AG10803 (cell line): ENCODE measurements around the gene B3GALT4.

Experiments
- DNase-seq: peaks from one replicate; pipeline ENCODE4 v3.0.0; 2010; ENCODE audit warnings: low read depth
- H3K4me3 ChIP-seq: 2 replicates; pipeline ENCODE4 v1.5.1; 2011; ENCODE audit warnings: mild to moderate bottlenecking, low read length, control low read depth
- TF ChIP-seq, protein P1 (sequence below): conservative IDR thresholded peaks from 2 replicates; pipeline ENCODE4 v1.5.1; 2011; ENCODE audit warnings: mild to moderate bottlenecking, low read length, control low read depth, inconsistent platforms

The B3GALT4 gene

DNA sequence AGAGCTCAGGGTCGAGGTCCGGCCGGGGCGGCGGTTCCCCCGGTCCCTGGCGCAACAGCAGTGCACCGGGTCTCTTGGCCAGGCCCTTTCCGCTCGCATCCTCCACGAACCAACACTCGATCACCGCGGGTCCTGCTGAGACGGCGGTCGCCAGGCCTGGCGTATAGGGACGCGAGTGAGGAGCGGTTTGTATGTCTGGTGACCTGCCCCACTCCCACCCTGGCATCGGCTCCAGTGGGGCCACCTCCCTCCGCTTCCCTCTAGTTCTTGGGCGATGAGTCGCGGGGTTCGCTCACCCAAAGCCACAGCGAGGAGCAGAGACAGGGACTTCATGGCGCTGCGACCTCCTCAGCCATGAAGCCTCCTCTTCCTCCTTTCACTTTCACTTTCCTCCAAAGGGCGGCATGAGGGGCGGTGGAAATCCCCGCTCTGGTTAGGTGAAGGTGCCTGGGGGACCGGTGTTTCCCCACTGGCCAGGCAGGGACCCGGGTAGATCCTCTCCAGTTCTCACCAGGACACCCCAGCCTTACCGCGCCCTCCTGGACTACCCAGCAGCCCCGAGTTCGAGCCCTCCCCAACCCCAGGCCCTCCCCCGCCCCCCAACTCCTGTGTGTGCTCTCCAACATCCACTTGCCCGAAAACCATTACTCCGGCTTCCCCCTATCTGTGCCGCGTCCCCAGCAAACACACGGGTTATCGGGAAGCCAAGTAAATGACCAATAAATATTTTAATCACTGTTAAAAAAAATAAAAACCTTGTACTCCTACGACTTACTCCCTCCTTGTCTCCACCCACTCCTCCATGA lies 37.0 kb downstream of the B3GALT4 start, which contains the start of gene TAPBP:
TAPBP (minus strand) TSS at position 370 of the 806 bp plus-strand sequence; CDS start at position 333, 37 bp downstream.
- peak; percentile 46 for DNase-seq
- peak within 1 kb of the TSS; percentile 94 for H3K4me3 ChIP-seq
- TF ChIP-seq, protein P1, sequence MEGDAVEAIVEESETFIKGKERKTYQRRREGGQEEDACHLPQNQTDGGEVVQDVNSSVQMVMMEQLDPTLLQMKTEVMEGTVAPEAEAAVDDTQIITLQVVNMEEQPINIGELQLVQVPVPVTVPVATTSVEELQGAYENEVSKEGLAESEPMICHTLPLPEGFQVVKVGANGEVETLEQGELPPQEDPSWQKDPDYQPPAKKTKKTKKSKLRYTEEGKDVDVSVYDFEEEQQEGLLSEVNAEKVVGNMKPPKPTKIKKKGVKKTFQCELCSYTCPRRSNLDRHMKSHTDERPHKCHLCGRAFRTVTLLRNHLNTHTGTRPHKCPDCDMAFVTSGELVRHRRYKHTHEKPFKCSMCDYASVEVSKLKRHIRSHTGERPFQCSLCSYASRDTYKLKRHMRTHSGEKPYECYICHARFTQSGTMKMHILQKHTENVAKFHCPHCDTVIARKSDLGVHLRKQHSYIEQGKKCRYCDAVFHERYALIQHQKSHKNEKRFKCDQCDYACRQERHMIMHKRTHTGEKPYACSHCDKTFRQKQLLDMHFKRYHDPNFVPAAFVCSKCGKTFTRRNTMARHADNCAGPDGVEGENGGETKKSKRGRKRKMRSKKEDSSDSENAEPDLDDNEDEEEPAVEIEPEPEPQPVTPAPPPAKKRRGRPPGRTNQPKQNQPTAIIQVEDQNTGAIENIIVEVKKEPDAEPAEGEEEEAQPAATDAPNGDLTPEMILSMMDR, result no peak

DNA sequence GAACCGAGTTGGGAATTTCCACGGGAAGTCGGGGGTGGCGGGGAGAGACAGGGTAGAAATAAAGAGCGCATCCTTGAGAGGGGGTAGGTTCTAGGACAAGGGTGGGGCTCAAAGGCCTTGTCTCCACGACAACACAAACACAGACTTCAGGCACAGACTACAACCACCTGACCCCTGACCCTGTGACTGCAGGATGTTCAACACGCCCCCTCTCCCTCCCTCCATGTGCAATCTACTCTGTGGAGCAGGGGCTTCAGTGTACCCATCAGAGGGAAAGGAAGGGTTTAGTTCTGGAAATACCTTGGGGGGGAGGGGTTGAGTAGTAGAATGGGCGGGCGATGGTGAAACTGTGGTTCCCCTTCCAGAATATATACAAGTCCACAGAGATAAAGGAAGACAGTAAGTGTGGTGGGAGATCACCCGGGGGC lies 37.6 kb downstream of the B3GALT4 start:
- DNase-seq, result peak; percentile 74
- TF ChIP-seq, protein P1, result no peak
- peak overlapping the region; percentile 94 for H3K4me3 ChIP-seq

DNA sequence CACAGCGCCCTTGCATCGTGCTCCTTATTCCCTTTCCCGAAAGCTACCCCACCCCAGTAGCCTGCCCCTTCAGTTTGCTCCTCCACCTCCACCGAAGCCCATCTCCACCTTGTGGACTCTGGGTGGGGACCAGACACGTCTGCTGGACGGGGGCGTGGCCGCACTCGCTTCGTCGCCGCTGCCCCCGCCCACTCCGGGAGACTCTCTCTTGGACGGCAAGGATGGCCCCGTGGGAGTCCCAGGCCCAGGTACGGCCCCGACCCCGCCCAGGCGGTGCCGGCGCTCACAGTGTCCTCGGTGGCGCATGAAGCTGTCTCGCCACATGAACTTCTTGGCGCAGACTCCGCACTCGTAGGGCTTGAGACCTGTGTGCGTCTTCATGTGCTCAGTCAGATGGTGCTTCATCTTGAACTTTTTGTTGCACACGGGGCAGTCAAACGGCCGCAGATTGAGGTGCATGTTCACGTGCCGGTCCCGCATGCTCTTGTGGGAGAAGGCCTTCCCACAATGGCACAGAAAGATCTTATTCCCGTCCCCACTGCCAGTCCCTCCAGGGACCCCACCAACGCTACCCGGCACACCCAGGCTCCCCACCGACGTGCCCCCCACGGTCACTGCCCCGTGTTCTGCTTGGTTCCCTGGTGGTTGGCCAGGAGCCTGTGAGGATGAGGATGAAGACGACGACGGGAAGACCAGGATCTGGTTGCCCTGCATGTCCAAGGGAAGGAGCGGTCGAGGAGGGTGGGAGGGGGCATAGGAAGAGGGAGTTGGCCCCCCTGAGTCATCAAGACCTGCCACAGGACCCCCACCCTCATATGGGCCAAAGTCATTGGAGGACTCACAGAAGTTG lies 38.2 kb downstream of the B3GALT4 start:
- TF ChIP-seq, protein P1, result no peak
- H3K4me3 ChIP-seq, result peak overlapping the region; percentile 94
- DNase-seq, result no peak

DNA sequence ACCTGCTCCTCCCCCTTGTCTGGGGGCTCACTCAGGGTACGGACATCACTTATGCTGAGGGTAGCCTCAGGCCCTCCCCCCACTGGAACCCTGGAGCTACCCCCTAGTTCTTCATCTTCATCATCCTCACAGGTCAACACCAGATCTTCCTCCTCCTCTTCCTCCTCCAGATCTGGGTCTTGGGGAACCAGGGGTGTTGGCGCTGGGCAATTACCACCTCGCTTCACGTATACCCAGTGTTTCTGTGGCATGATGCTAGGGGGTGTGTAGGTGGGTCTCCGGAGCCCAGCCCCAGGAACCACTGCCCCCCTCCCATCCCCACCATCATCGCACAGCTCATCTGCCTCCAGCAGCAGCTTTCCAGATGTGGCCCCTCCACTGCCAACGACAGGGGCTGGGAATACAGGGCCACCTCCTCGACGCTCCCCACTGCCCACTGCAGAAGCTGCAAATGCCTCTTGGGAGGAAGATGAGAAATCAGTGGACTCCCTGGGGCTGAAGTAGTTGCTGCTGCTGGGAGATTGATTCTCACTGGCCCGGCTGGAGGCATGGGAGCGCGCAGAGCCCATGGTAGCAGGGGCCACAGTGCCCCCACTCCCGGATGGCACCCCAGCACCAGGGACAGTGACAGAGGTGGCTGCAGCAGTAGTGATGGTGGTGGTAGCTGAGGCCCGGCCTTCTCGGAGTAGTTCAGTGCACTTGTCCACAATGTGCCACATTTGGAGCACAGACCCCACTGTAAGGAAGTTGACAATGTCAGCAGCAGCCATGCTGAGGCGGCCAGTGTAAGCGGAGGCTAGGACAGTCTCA lies 39.1 kb downstream of the B3GALT4 start:
- no peak for DNase-seq
- H3K4me3 ChIP-seq, result no peak overlapping the region
- TF ChIP-seq, protein P1, result no peak

DNA sequence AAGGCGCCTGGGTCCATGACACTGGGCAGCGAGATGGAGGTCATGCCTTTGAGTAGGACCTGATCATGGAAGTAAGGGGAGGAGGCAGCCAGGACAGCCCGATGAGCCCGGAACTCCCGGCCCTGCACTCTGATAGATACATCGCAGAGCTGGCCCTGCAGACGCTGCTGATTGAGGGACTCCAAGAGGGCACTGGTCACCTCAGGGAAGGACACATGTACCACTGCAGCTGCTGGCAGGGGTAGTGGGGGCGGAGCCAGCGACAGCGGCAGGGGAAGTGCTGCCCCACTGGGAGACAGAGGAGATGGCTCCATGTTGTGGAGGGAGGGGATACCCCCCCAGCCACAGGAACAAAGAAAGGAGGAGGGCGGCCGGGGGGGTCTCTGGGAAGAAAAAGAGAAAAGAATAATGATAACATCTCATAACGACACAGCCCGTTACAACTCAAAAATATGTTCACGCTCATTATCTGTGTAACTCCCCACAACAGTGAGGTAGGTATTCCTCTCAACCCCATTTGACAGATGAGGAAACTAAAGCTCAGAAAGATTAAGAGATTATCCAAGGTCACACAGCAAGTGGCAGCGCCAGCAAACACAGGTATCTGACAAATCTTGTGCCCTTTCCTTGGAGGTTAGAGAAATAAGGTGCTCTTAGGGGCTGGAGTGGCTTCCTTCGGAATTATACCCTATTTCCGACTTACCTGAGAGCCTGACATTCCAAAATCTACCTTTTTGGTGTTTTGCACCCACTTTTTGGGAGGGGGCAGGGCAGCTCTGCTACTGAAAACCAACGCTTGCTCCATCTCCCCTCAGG lies 39.9 kb downstream of the B3GALT4 start:
- H3K4me3 ChIP-seq, result peak overlapping the region; percentile 79
- TF ChIP-seq, protein P1, result no peak
- DNase-seq, result no peak

DNA sequence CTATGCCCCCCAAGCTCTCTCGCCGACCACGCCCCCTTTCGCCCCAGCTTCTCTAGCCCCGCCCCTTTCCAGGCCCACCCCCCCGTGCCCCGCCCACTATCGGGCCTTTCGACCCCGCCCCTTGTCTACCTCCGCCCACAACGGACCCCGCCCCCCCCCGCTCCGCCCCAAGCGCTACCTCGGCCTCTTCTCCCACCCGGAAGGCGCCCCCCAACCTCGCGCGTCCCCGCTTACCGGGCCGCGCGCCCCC lies 40.4 kb downstream of the B3GALT4 start:
- H3K4me3 ChIP-seq, result peak overlapping the region; percentile 79
- no peak for DNase-seq
- TF ChIP-seq, protein P1, result no peak
